Medulla oblongata (tissue), 1 donor: ENCODE results near the gene CLN6.
"Not testable (repeated sequence)": the region's sequence is repeated elsewhere in the genome, so short reads cannot be mapped to it uniquely, and the experiment has no call there.

Experiments
- DNase-seq: peaks from one replicate; pipeline ENCODE4 v3.0.0-alpha.2; 2015; ENCODE audit errors: extremely low spot score

CLN6 gene

DNA sequence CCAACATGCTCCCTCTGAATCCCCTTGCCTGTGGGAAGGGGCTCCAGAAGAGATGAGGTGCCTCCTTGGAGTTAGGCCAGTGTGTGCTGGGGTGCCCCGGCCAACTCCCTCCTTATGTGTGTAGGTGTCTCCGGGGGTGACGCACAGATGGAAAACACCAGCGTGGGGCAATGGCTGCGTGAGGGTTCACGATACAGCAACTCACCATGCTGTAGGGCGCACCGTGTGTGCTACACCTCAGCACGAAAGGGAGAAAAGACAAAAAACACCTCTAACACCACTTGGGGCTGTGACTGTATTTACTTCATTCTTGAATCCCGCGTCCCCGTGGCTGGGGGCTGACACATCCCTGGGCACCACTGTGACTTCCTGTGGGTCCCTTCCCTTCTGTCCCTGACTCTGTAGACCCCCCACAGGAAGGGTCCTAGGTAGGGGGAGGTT, 22.8 kb downstream of the CLN6 start:
- DNase-seq = no peak

DNA sequence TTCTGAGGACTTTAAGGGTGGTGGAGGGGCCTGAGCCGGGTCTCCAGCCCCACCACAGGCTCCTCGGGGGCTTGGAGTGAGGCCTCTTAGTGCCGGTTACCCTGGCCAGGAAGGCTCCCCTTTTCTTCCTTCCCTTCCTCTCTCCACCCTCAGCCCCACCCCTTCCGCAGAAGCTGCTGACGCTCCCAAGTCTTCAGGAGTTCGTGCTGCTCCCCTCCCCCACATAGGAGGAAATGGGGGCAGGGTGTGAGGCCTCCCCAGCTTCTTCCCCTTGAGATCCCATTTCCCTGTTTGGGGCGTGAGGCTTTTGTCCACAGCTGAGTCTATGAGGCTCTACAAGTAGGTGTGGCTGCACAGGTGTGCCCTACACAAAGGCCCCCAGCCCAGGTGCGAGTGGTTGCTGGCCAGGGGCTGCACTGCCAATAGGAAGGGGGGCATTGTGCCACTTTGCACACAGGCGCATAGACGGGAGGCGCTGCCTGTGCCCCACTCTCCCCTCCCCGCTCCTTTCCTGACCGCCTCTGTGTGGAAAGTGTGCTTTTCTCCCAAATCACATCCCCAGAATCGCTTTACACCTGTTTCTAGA, 23.5 kb downstream of the CLN6 start:
- DNase-seq = peak; percentile 76

DNA sequence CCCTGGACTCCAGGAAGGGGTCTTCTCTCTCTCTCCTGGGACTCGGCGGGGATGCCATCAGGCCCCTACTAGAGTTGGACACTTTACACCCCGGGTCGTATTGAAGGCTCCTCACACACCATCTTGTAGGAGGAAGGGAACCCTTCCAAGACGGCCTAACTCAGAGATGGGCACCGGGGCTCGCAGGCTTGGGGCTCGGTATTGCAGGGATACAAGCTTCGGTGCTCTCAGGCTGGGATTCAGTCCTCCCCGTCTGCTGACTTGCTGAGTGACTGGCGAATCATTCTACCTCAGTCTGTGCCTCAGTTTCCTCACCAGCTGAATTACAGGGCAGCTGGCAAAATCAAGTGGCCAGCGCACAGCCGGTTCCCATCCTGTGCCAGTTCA, 24.0 kb downstream of the CLN6 start:
- no peak for DNase-seq

DNA sequence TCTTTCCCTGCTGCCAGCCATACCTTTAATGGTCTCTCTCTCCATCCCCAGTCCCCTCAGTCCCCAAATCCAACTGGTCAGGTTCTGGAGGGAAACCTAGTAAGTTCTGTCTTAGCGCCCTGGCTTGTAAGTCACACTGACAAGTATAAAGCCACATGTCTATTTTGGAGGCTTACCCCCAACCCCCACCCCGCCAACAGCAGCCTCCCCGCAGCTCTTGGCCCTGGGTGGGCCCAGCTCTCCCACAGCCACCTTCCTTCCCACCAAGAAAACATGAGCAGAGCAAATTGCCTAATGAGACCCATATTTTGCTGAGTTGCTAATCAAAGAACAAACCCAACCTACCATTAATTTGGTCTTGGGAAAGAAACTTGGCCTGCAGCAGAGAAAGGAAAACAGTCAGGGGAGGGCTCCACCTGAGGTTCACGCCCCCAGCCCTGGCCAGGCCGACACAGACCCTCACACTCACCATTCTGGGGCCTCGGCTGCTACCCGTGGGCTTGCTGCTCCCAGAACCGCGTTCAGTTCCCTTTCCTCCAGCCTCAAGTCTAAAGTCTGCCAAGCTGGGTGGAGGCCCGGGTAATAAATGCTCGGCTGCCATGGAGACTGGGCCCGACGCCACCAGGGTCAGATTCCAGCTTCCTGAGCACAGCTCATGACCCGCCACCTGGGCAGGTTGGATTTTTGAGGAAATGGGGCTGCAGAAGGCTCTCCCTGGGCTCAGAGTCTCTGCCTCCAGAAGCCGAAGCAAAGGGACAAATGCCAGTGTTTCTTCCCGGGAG, 24.6 kb downstream of the CLN6 start, which contains the start of gene CALML4:
CALML4 (minus strand) TSS at position 557 of the 782 bp plus-strand sequence; CDS start at position 472, 85 bp downstream.
- peak; percentile 49 for DNase-seq

DNA sequence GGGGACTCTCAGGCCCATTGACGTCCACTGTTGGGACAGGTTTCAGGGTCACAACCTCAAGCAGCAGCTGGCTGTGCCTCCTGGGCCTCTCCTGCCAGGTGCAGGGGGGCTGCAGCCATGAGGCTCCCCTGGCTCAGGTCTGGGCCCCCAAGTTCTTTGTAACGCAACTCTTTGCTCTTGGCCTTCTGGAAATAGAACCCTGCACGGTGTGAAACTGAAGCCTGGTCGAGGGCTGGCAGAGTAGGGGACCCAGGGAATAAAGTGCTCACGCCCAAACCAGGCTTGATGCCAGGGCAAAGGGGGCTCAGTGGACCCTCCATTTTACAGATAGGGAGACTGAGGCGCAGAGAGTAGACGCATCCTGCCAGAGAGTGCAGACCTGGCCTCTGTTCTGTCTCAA, 25.2 kb downstream of the CLN6 start:
- no peak for DNase-seq

DNA sequence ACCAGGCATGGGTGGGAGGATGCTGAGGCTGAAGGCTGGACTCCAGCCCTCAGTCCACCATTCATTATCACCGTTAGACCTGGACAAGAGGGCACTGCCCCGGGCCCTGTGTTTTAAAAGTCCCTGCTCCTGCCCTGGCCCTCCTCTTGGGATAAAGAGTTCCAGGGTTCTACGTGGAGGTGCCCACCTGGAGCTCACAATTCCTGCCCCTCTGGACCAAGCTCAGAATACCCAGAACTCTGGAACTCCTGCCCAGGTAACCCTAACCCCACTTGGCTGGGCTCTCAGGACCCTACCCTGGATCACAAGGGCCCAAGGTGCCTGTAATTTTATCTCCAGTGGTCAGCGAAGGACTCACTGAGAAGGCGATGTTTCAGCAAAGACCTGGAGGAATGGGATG, 25.6 kb downstream of the CLN6 start:
- DNase-seq = no peak

DNA sequence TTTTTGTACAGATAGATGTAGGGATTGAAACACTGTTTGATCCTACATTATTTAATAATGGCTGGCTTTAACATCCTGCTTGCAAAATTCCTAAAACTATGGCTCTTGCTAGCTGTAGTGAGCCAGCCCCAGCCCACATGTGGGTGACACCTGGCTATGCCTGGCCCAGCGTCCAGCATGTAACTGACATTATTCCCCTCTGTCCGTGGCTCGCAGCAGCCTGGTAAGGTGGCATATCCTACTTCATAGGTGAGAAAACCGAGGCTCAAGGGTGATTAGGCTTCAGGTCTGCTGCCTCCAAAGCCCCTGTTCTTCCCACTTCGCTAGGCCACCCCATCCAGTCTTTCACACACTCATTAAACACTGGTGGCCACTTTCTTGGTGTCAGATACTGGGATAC, 26.0 kb downstream of the CLN6 start:
- DNase-seq = no peak

DNA sequence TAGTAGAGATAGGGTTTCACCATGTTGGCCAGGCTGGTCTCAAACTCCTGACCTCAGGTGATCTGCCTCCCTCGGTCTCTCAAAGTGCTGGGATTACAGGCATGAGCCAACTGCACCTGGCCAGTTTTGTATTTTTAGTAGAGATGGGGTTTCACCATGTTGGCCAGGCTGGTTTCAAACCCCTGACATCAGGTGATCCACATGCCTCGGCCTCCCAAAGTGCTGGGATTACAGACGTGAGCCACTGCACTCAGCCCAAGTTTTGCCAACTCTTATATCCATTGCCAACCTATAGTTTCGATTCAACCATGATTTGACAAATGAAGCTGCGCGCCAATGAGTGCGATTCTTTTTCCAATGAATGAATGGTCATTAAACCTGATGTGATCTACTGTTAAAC, 26.5 kb downstream of the CLN6 start:
- not testable (repeated sequence) for DNase-seq

DNA sequence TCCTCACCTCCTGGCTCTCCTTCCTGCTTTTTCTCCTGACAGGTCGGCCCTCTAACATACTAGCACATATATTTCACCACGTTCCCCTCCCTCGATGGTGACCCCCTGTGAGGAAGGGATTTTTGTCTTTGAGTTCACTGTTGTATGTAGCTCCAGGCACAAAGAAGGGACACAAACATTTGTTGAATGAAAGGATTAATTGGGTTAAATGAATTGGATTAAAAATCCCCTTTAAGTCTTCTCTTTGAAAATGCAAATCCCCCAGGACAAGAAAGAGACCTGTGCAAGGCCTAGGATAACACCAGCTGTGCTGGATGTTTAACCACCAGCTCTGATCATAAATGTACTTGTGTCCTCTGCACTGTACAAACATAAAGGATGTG, 27.7 kb downstream of the CLN6 start:
- no peak for DNase-seq

DNA sequence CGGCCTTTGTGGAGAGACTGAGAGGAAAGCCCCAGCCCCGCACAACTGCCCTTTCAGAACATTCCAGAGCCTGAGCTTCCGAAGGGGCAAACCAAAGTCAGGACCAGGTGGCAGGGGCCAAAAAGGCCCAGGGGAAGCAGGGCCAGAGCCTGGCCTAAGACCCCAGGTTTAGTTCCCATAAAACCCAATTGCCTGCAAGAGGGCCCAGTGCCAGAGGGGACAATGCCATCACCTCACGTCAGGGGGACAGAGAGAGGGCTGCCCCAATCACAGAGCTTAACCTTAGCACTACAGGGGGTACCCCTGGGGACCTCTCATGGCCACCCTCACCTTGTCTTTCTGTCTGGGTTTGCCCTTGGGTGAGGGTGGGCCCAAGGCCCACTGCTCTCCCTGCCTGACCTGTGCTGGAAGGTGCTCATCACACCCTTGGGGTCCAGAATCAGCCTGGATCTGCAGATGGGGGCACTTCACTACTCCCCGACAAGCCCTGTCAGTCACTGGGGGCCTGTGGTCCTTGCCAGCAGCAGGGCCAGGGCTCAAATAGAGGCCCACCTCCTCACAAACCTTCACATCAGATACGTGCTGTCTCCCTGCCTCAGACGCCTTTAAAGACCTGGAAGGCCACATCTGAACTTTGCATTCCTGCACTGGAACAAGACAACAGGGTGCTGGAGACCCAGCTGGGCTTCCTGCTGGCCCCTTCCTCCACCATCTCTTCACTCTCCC, 28.2 kb downstream of the CLN6 start:
- DNase-seq = no peak

DNA sequence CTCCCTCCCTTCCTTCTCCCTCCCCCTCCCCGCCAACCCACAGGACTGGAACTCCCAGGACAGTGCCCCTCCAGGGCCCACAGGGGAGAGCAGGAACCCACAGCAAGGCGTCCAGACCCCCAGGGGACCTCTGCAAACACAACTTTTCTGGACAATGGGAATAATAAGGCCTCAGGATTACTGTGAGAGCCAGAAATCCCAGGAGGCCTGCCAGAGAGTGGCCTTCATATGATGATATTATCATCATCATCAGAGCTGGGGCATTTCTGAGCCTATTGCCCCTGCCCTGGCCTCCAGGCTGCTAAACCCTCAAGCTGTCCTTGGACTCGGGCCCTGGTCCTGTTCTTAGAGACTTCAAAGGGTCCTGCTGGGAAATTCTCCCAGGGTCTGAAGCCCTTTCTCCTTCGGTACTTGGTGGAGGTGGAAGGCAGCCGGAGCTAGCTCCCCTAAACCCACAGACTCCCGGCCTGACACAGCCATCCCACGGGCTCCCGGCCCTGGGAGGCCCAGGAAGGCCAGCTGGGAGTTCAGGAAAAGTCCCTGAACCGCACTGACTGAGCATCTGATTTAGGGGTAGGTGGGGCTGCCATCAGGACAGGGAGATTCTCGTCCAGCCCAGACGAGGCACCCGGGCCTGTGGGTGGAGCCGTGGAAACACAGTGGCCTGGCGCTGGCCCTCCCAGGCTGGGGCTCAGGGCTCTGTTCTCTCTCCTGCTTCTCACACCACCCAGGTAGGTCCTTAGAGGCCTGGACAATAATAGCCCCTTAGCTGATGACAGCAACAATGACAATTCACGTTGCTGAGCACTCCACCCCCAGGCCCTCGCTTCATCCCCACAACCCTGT, 29.3 kb downstream of the CLN6 start:
- DNase-seq = no peak

DNA sequence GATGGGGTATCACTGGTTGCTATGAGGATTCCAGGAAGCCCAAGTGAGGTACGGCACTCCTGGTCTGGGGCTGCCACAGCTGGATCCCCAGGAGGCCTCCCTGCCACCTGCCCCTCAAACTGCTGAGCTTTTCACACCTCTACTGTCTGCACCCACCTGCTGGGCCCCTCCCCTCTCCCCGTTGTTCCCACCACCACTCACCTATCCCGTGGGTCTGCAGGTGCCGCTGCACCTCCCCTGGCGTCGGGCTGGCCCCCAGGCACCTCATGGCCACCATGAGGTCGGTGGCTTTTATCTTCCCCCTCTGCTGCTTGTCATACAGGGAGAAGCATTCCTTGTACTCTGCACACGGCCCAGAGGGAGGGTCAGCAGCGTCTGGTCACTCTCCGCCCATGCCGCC, 30.2 kb downstream of the CLN6 start:
- DNase-seq = no peak

DNA sequence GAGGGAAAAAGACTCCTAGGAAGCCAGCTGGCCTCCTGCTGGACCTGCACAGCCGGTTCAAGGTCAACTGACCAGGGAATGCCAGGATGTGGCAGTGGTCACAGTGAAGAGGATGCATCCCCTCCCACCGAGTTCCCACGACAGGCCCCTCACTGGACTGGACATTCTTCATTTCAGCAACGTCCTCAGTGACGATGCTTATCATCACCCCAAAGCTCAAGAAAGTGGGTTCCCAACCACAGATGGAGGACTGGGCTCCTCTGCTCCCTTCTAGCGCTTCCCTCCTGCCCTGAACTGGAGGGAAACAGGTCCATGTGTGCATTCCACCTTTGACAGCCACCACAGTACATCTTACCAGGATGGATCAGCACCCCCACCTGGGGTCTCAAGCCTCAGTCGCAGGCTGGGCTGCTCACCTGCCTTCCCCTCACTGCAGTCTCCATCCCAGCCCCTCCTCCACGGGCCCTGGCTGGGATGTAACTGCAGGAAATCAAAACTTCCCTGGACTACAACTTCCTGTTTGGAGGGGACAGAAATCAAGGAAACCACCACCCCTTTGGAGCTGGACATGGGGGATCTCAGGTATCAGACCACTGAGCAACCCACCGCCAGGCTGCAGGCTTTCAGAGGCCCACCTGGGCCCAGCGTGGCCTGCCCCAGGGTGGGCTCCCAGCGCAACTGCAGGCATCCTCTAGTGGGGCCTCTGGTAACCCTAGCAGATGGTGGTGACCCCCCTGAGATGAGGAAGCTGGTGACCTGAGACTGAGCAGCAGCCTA, 31.7 kb downstream of the CLN6 start:
- DNase-seq = no peak

DNA sequence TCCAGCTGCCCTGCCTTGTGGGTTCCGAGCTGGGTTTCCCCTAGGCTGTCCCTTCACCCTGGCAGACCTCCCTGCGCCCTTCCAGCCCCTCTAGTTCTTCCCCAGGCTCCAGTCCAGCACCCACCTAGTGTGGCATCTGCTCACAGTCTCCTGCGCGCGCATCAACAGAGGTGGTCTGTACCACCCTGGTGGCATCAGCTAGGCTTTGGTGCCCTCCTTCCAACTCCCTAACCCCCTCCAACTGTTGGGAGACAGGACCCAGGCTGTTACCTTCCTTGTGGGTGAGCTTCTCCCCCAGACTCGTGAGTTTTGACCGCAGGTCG, 32.4 kb downstream of the CLN6 start:
- DNase-seq = no peak

DNA sequence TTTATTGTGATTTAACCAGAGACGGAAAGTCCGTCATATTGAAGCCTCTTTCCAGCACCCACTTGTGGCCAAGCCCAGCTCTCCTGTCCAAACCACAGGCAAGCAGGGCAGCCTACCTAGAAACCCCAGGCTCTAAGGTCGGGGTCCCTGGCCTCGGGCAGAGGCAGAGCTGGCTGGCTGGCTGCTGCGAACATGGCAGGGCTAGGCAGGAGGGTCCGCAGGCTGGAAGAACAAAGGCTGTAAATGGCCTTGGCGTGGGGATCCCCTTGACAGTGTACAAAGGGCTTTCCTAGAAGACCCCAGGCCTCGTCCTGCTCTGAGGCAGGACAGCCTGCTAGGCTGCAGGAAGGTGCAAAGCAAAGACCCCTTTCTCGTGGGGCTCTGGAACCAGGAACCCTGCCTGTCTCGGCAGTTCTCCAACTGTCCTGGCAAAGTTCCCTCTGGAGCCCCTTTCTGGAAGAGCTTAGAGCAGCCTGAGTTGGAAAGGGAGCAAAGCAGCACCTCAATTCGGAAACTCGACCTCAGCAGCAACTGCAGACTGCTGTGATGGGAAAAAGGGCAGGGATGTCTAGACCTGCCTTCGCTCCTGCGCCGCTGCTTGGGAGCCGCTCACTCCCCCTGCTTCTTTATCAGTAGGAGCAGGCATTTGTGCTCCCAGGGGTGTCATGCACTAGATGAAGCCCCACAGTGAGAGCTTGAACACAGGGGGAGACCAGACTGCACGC, 32.9 kb downstream of the CLN6 start:
- DNase-seq = no peak

DNA sequence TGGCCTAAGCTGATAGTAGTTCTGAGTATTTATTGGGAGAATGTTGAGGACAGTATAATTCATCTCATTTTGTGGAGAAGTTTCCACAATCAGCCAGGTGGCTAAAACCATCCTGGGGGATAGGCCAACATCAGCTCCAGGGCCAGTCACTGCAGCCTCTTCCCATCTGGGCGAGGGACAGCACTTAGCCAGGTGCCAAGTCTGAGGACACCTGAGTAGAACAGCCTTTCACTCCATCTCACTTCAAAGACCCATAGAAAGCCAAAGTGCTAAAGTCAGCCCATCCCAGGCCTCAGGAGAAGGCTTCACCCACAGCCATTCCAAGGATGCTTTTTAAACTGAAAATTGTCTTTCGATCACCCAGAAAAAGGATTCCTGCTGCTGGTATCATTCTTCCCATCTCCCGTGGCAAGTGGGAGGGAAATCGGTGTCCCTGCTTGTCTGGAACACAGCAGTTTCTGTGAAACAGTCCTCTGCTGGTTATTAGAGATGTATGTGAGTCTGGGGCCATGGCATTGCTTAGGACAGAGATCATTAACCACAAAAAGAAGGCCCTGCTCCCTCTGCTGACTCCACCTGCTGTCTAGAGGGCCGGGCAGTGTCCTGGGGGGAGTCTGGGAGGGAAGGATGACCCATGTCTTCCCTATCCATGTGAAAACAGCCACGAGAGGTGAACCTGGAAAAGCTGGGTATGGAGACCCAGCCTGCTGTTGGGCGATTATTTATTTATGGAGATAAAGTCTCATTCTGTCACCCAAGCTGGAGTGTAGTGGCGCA, 34.0 kb downstream of the CLN6 start:
- no peak for DNase-seq

DNA sequence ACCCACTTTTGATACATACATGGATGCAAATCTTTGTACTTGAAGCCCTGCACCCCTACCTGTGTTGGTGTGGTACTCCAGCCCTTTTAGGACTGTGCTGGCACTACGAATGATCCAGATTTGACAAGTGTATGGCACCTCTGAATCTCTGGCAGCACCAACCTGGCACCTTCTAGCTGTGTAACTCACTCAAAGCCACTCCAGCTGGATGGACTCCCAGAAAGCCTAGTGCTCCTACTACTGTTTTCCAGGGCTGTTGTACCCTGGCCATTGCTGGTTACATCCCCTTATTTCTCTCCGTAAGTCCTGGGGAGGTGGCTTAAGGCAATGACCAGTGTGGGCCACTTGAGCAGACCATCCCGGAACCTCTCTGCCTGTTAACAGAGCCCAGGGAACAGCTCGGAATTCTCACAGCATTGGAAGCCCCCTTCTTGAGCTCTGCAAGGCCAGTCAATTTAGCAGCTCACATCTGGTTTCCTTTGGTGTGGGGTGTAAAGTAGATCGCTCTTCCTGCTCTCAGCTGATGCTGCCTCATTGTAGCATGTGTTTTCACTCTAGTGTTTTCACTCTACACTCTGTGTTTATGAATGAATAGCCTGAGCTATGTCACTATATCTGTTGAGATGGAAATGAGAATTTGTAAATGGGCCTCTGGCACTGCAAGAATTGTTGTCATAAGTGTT, 36.6 kb downstream of the CLN6 start:
- DNase-seq = peak; percentile 75

DNA sequence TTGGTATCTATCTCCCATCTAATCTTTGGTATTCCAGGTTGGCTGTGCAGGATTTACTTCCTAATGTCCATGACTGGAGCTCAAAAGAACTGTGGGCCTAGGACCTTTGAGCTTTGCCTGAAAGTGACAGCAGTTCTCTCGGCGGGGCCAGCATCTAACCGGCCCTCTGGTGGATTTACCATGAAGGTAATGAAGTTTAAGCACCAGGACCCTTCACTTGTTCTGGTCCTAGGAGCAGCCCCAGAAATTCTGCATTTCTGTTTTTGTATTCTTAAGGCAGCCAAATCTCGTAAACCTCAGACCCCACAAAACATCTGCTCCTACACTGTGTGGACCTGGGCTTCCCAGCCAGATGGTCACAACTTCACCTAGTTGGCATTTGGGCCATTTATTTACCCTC, 37.4 kb downstream of the CLN6 start:
- no peak for DNase-seq

DNA sequence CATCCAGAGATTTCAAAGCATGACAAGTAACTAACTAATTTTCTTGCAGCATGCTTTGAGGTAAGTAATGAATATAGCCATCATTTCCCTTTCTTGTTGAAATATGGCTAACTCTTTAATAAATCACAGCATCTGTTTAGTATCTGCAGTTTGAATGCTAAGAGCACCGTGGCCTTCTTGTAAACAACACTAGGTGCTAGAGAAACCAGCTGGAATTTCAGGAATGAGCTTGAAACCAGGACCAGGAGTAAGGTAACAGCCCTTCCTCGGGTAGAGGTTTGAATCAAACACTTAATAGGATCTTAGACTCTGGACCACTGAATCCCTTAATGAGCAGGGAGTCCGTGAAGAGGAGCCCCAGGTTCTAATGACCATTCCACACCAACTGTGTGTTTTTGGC, 38.0 kb downstream of the CLN6 start:
- no peak for DNase-seq
